ENCODE measurements around the gene CD22. TPM values are rescaled to one million over a fixed set of nuclear protein-coding genes. Genes with fewer than 3 reads are reported as not detected.
"Not testable (repeated sequence)": the region's sequence is repeated elsewhere in the genome, so short reads cannot be mapped to it uniquely, and the experiment has no call there.

The CD22 gene
- under 1 TPM in 1 of 2 experiments, not detected in 1; 0.41 TPM for total RNA-seq

DNA sequence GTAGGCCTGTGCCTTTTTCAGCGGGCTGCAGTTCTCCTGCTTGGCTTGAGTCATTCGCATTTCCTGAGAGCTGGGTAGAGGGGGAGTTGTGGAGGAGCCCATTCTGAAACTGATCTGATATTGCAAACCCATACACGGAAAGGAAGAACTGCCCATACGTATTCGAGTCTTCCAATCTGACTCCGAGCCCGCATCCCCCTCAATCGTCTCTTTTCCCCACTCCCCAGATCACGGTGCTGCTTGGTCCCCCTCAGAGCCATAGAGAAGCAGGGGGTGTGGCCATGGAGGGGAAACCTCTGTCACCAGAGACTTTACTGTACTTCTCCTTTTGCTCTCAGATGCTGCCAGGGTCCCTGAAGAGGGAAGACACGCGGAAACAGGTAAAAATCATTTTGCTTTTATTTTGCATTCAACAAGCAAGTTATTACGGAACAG is at the start of gene CD22:
TSS of gene CD22 (plus strand) at position 337 of the 435 bp plus-strand sequence. CDS start 2,854 bp downstream, outside the sequence.
- ATAC-seq = no peak
- no peak within 1 kb of the TSS for H3K27ac Mint-ChIP-seq
- CTCF ChIA-PET = no interaction called here

DNA sequence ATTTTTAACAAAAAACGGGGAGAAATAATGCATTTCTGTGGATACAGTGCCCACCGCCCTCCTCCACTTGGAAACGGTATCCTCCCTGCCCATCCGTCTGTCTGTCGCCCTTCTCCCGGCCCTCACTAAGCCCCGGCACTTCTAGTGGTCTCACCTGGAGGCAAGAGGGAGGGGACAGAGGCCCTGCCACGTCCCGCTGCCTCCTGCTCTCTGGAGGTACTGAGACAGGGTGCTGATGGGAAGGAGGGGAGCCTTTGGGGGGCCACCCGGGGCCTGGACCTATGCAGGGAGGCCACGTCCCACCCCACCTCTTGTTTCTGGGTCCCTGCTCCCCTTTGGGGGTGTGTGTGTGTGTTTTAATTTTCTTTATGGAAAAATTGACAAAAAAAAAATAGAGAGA is 49.6 kb upstream of the CD22 start:
- ATAC-seq (no peak), DNase-seq (no peak)
- no peak overlapping the region for H3K4me3 Mint-ChIP-seq
- H3K27me3 Mint-ChIP-seq = peaks cover 24% of the 10 kb centered on the region
- no peak overlapping the region for H3K27ac Mint-ChIP-seq
- CTCF ChIA-PET = no interaction called here
- peaks cover 4% of the 10 kb centered on the region for H3K36me3 Mint-ChIP-seq
- H3K4me1 Mint-ChIP-seq = no peaks in the 10 kb centered on the region
- no peaks in the 10 kb centered on the region for H3K9me3 Mint-ChIP-seq (ENCODE audit: low read depth)

More for the DNA sequence above, at the start of gene CD22:
- Mint-ChIP-seq H3K36me3 (no peaks in the 10 kb centered on the region), H3K9me3 (ENCODE audit: low read depth) (no peaks in the 10 kb centered on the region), H3K4me1 (peaks cover 15% of the 10 kb centered on the region), H3K4me3 (no peak within 1 kb of the TSS), H3K27me3 (peaks cover 23% of the 10 kb centered on the region)
- no peak for DNase-seq

DNA sequence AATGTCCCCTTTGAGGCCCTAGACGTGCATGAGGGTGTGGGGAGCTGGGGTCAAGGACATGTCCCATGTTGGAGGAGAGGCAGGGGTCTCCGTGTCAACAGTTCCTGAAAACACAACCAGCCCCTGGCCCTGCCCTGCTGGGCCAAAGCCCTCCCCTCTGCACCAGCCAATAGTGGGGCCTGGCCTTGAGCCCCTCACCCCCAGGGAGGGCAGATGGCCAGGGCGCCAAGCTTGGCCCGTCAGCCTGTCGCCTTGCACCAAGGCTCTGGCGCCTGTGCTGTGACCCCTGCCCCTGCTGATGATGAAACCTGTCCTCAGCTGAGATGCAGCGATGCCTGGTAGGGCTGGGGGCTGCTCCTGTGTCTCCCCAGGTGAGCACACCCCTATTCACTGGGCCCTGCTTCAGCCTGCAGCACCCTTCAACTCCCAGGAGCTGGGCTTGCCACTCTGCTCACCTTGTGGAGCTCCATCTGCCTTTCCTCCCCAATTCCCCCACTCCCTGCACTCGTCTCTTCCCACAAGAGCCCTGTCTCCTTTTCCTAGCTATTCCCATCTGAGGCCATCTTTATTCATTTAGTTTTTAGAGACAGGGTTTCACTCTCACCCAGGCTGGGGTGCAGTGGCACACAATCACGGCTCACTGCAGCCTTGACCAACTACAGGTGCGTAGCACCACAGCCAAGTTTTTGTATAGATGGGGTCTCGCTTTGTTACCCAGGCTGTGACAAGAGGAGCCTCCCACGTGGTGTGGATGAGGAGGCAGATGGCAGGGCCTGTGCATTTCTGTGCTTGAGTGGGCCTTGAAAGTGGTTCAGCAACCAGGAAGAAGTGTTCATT is 48.8 kb upstream of the CD22 start:
- ATAC-seq = no peak
- DNase-seq = no peak
- Mint-ChIP-seq H3K27ac (no peak overlapping the region), H3K27me3 (peaks cover 28% of the 10 kb centered on the region), H3K4me1 (no peaks in the 10 kb centered on the region), H3K36me3 (peaks cover 4% of the 10 kb centered on the region), H3K4me3 (no peak overlapping the region), H3K9me3 (ENCODE audit: low read depth) (no peaks in the 10 kb centered on the region)
- CTCF ChIA-PET = no interaction called here

DNA sequence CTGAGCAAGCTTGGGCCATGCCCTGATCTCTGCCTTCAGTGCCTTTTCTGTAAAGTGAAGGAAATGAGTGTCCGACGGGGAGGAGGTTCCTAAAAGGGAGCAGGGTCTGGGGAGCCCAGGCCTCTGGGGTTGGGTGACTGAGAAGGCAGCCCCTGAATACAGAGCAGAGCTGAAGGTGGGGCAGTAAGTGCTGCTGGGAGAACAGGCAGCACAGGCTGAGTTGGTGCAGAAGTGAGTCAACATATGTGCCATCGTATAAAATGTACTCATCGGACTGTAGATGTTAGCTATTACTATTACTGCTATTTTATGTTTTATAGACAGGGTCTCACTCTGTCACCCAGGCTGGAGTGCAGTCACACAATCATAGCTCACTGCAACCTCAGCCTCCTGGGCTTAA is 47.7 kb upstream of the CD22 start:
- DNase-seq (no peak), ATAC-seq (no peak)
- H3K4me3 Mint-ChIP-seq = no peak overlapping the region
- CTCF ChIA-PET = no interaction called here
- H3K36me3 Mint-ChIP-seq = peaks cover 4% of the 10 kb centered on the region
- no peak overlapping the region for H3K27ac Mint-ChIP-seq
- peaks cover 28% of the 10 kb centered on the region for H3K27me3 Mint-ChIP-seq
- H3K9me3 Mint-ChIP-seq (ENCODE audit: low read depth) = no peaks in the 10 kb centered on the region
- no peaks in the 10 kb centered on the region for H3K4me1 Mint-ChIP-seq

DNA sequence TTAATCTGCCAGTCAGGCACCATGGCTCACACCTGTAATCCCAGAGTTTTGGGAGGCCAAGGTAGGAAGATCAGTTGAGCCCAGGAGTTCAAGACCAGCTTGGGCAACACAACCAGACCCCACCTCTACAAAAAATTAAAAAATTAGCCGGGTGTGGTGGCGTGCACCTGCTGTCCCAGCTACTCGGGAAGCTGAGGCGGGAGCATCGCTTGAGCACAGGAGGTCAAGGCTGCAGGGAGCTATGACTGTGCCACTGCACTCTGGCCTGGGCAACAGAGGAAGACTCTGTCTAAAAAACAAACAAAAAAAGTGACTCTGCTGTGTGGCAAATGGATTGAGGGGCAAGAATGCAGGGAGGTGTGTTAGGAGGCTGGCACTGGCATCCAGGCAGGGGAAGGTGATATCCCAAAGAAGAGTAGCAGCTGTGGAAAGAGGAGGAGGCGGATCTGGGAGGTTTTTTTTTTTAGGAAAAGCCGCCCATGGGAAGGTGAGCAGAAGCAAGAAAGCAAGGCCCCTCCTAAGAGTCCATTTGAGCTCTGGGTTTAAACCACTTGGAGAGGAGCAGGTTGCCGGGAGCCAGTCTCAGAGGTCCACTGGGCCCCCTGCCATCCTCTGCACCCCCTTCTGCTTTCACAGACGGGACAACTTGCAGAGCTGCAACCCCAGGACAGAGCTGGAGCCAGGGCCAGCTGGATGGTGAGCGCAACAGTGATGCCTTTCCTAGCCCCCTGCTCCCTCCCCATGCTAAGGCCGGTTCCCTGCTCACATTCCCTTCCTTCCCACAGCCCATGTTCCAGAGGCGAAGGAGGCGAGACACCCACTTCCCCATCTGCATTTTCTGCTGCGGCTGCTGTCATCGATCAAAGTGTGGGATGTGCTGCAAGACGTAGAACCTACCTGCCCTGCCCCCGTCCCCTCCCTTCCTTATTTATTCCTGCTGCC is 44.6 kb upstream of the CD22 start:
- no peak overlapping the region for H3K27ac Mint-ChIP-seq
- CTCF ChIA-PET = interaction anchor here (1.7 kb wide), 1 partner anchor 10 kb away, joined by 5 read pairs; no protein-coding TSS in a partner anchor
- H3K36me3 Mint-ChIP-seq = no peaks in the 10 kb centered on the region
- no peaks in the 10 kb centered on the region for H3K9me3 Mint-ChIP-seq (ENCODE audit: low read depth)
- ATAC-seq (no peak), DNase-seq (no peak)
- no peaks in the 10 kb centered on the region for H3K4me1 Mint-ChIP-seq
- no peak overlapping the region for H3K4me3 Mint-ChIP-seq
- H3K27me3 Mint-ChIP-seq = peaks cover 28% of the 10 kb centered on the region

DNA sequence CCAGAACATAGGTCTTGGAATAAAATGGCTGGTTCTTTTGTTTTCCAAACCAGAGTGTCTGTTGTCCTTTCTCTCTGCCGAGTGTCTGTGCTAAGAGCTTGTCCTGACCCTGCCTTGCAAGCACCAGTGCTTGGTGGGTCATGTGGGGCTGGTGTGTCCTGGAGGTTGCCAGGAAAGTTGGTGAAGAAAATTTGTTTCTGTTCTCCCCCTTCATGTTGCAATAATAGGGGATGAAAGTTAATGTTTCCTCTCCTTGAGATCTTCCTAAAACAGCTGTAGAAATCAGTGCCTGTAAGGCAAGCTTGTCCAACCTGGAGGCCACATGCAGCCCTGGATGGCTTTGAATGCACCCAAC is 43.9 kb upstream of the CD22 start:
- no peaks in the 10 kb centered on the region for H3K36me3 Mint-ChIP-seq
- H3K9me3 Mint-ChIP-seq (ENCODE audit: low read depth) = no peaks in the 10 kb centered on the region
- H3K4me1 Mint-ChIP-seq = no peaks in the 10 kb centered on the region
- DNase-seq (no peak), ATAC-seq (no peak)
- no peak overlapping the region for H3K27ac Mint-ChIP-seq
- peaks cover 28% of the 10 kb centered on the region for H3K27me3 Mint-ChIP-seq
- CTCF ChIA-PET = interaction anchor here (1.7 kb wide), 1 partner anchor 11 kb away, joined by 5 read pairs; no protein-coding TSS in a partner anchor
- no peak overlapping the region for H3K4me3 Mint-ChIP-seq

DNA sequence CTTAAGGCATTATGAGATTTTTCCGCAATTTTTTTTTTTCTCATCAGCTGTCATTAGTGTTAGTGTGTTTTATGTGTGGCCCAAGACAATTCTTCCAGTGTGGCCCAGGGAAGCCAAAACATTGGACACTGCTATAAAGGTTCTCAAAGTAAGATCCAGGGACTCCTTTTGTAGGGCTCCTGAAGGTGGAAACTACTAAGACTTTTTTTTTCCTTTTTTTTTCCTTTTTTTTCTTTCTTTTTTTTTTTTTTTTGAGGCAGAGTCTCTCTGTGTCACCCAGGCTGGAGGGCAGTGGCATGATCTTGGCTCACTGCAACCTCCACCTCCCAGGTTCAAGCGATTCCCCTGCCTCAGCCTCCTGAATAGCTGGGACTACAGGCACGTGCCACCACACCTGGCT is 43.5 kb upstream of the CD22 start:
- CTCF ChIA-PET; H3K4me3 Mint-ChIP-seq; H3K4me1 Mint-ChIP-seq; DNase-seq; ATAC-seq; H3K36me3 Mint-ChIP-seq; H3K27ac Mint-ChIP-seq; H3K9me3 Mint-ChIP-seq (ENCODE audit: low read depth): not testable (repeated sequence)
- H3K27me3 Mint-ChIP-seq = peaks cover 28% of the 10 kb centered on the region

DNA sequence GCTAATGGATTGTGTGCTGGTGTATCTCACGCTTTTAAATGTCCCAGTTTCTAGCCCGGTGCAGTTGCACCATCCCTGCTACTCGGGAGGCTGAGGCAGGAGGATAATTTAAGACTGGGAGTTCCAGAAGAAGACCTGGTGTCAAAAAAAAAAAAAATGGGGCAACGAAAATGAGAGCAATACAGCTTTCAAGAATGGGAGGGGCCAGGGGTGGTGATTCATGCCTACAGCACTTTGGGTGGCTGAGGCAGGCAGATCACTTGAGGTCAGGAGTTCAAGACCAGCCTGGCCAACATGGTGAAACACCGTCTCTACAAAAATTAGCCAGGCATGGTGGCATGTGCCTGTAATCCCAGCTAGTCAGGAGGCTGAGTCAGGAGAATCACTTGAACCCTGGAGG is 42.9 kb upstream of the CD22 start:
- peaks cover 27% of the 10 kb centered on the region for H3K27me3 Mint-ChIP-seq
- CTCF ChIA-PET; H3K9me3 Mint-ChIP-seq (ENCODE audit: low read depth); H3K4me3 Mint-ChIP-seq; H3K4me1 Mint-ChIP-seq; DNase-seq; H3K27ac Mint-ChIP-seq; ATAC-seq; H3K36me3 Mint-ChIP-seq: not testable (repeated sequence)

DNA sequence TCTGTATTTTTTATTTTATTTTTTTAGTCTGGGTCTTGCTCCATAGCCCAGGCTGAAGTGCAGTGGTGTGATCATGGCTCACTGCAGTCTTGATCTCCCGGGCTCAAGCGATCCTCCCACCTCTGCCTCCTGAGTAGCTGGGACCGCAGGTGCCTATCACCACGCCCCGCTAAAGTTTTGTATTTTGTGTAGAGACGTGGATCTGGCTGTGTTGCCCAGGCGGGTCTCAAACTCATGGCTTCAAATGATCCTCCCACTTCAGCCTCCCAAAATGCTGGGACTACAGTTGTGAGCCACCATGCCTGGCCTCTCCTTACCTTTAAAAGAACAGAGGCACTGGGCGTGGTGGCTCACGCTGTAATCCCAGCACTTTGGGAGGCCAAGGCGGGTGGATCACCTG is 41.3 kb upstream of the CD22 start:
- Mint-ChIP-seq H3K36me3 (no peaks in the 10 kb centered on the region), H3K9me3 (ENCODE audit: low read depth) (no peaks in the 10 kb centered on the region), H3K4me3 (no peak overlapping the region), H3K27me3 (peaks cover 15% of the 10 kb centered on the region), H3K4me1 (no peaks in the 10 kb centered on the region), H3K27ac (no peak overlapping the region)
- CTCF ChIA-PET = no interaction called here
- no peak for ATAC-seq
- no peak for DNase-seq

DNA sequence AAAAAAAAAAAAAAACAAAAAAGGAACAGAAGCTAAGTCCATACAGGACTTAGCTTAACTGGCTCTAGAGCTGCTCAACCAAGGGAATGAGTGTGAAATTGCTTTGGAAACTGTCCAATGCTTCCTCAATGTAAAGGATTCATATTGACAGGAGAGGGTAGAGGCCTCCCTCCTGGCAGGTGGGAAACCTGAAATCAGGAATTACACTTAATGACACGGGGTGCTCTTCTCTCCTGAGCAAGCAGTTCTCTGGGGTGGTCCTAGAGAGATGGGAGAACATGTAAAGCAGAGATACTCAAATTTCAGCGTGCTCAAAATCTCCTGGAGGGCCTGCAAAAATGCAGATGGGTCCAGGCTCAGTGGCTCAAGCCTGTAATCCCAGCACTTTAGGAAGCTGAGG is 40.7 kb upstream of the CD22 start:
- peaks cover 9% of the 10 kb centered on the region for H3K27me3 Mint-ChIP-seq
- CTCF ChIA-PET = no interaction called here
- no peaks in the 10 kb centered on the region for H3K9me3 Mint-ChIP-seq (ENCODE audit: low read depth)
- no peak for ATAC-seq
- H3K27ac Mint-ChIP-seq = no peak overlapping the region
- no peaks in the 10 kb centered on the region for H3K36me3 Mint-ChIP-seq
- H3K4me3 Mint-ChIP-seq = no peak overlapping the region
- H3K4me1 Mint-ChIP-seq = no peaks in the 10 kb centered on the region
- DNase-seq = no peak

DNA sequence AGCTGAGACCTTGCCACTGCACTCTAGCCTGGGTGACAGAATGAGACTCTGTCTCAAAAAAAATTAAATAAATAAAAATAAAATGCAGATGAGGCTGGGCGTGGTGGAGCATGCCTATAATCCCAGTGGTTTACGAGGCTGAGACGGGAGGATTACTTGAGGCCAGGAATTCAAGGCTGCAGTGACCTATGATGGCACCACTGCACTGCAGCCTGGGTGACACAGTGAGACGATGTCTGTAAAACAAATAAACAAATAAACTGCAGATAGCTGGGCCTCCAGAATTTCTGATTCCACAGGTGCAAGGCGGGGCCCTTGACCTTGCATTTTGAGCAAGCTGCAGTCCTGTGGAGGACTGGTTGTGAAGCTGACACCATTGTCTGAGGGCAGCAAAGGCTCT is 40.1 kb upstream of the CD22 start:
- no peaks in the 10 kb centered on the region for H3K9me3 Mint-ChIP-seq (ENCODE audit: low read depth)
- DNase-seq (no peak), ATAC-seq (no peak)
- H3K27ac Mint-ChIP-seq = no peak overlapping the region
- H3K27me3 Mint-ChIP-seq = peaks cover 6% of the 10 kb centered on the region
- CTCF ChIA-PET = no interaction called here
- H3K4me1 Mint-ChIP-seq = no peaks in the 10 kb centered on the region
- no peak overlapping the region for H3K4me3 Mint-ChIP-seq
- no peaks in the 10 kb centered on the region for H3K36me3 Mint-ChIP-seq

DNA sequence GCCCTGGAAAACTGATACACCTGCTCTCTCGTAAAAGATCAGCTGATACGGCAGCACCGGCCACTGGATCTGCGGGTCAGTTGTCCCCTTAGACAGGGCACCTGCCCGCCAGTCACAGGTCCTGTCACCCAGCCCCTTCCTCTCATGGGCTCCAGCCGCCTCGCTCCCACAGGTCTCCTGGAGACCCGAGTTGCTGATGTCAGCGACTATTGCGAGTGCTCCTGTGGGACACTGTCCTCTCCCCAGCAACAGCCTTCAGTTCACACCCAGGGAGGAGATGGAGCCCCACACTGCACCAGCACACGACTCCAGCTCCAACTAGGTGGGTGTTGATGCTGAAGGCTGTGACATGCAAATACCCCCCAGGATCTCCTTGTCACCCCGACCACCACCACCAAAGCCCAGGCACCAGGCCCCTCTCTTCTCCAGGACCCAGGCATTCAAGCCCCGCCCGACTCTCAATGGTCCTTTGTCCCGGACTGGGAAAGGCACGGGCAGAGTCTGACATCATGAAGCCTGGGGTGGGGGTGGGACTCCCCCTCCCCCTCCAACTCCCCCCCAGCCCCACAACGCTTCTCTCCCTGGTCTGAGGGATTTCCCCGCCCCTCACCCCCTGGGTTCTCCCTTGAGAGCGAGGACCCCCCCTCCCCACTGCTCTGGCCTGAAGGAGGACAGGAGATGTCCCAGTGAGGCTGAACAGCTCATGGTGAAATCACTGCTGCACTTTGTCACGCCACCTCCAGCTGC is 38.4 kb upstream of the CD22 start:
- H3K36me3 Mint-ChIP-seq = no peaks in the 10 kb centered on the region
- no peak overlapping the region for H3K27ac Mint-ChIP-seq
- CTCF ChIA-PET = no interaction called here
- no peak for ATAC-seq
- H3K4me1 Mint-ChIP-seq = peaks cover under 1% of the 10 kb centered on the region
- no peak overlapping the region for H3K4me3 Mint-ChIP-seq
- H3K9me3 Mint-ChIP-seq (ENCODE audit: low read depth) = no peaks in the 10 kb centered on the region
- DNase-seq = no peak
- H3K27me3 Mint-ChIP-seq = no peaks in the 10 kb centered on the region

DNA sequence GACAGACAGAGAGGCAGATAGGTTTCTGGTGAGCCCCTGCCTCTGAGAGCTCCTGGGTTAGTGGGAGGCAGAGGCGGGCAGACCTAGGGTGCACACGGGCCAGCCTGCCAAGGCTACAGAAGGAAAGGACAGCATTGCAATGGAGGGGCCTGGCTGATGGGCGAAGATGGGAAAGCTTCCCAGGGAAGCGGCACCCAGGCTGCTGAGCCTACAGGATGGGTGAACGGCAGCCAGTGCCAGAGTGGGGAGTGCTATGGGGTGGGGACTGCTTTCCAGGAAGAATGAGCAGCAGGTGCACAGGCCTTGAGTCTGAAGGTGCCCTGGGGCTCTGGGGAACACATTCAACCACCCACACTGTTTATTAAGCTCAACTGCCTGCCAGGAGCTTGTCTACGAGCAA is 37.7 kb upstream of the CD22 start:
- Mint-ChIP-seq H3K36me3 (no peaks in the 10 kb centered on the region), H3K27me3 (no peaks in the 10 kb centered on the region), H3K4me3 (no peak overlapping the region), H3K9me3 (ENCODE audit: low read depth) (no peaks in the 10 kb centered on the region), H3K4me1 (peaks cover 8% of the 10 kb centered on the region), H3K27ac (no peak overlapping the region)
- CTCF ChIA-PET = no interaction called here
- DNase-seq = no peak
- no peak for ATAC-seq
